Lower leg skin (tissue), 4 donors: ENCODE measurements around the gene SLC15A1. TPM values are rescaled to one million over a fixed set of nuclear protein-coding genes. Genes with fewer than 3 reads are reported as not detected.

Experiments used
- DNase-seq, 2 donors: peaks; one replicate each; pipeline ENCODE4 v3.0.0-alpha.2; 2019; ENCODE audit warnings: low spot score in 2 of 2
- H3K4me3 ChIP-seq: fragments of 200-600 bp; sonication (generic); 2 replicates; pipeline ENCODE4 v1.5.1; 2017; ENCODE audit warnings: mild to moderate bottlenecking, low read depth; ENCODE audit not compliant: poor library complexity, severe bottlenecking
- CTCF ChIP-seq, 3 donors: fragments of 450-650 bp; IDR thresholded peaks; one replicate each; pipeline ENCODE4 v1.5.1; 2016; ENCODE audit warnings: antibody characterized with exemption in 3 of 3, mild to moderate bottlenecking in 3 of 3, moderate library complexity in 2 of 3
- POLR2A ChIP-seq, 2 donors: fragments of 450-650 bp; IDR thresholded peaks; one replicate each; pipeline ENCODE4 v1.6.1; 2016 to 2017; ENCODE audit warnings: antibody characterized with exemption in 2 of 2, mild to moderate bottlenecking in 1 of 2, moderate library complexity in 1 of 2
- WGBS, 2 donors: methylation state at CpG; one replicate each; pipeline ENCODE4 v1.1.5; 2018; 5-methylcytosine and 5-hydroxymethylcytosine counted together
- intact Hi-C: fragments of 100-400 bp; cut with DNase I; formaldehyde crosslinking; loops from one replicate; pipeline ENCODE4 v1.15.0; 2023; ENCODE audit warnings: low total_unique reads
- total RNA-seq, 4 donors: library from RNA; depleted of rRNA; stranded (reverse); fragments of >200 nt; gene quantifications; one replicate each; pipeline ENCODE4 v1.1.0, GENCODE V29; 2016

Gene SLC15A1
- total RNA-seq, 4 donors from 2014 or later, result 31.0 to 70.9 (median 40.1) TPM

- intact Hi-C loops, result no loop called here
- no peak for DNase-seq
- H3K4me3 ChIP-seq, result no peak overlapping the region
- TF ChIP-seq CTCF (IDR thresholded peaks at IDR 0.05) (no peak), POLR2A (IDR thresholded peaks at IDR 0.05) (no peak)
- WGBS, 2 donors, result 39 to 40% methylated on average over 2 of the region's 2 CpGs
These were observed 28.0 kb upstream of the SLC15A1 start for GRCh38 chr13:98780451-98780850.

- intact Hi-C loops, result no loop called here
- no peak overlapping the region for H3K4me3 ChIP-seq
- DNase-seq, result no peak
- TF ChIP-seq CTCF (IDR thresholded peaks at IDR 0.05) (no peak), POLR2A (IDR thresholded peaks at IDR 0.05) (no peak)
- WGBS, 2 donors, result 81 to 85% methylated on average over 1 of the region's 1 CpG
These were observed 27.2 kb upstream of the SLC15A1 start for GRCh38 chr13:98779695-98780094.

GRCh38 chr13:98778749-98779148, 26.3 kb upstream of the SLC15A1 start:
- TF ChIP-seq POLR2A (IDR thresholded peaks at IDR 0.05), result no peak
- no peak for TF ChIP-seq CTCF (IDR thresholded peaks at IDR 0.05)
- intact Hi-C loops, result no loop called here
- no peak for DNase-seq
- WGBS, 2 donors, result 77 to 79% methylated on average over 8 of the region's 8 CpGs
- H3K4me3 ChIP-seq, result no peak overlapping the region

- intact Hi-C loops, result no loop called here
- TF ChIP-seq CTCF (IDR thresholded peaks at IDR 0.05) (no peak), POLR2A (IDR thresholded peaks at IDR 0.05) (no peak)
These were observed 24.2 kb upstream of the SLC15A1 start for GRCh38 chr13:98776644-98777043.

GRCh38 chr13:98775844-98776598, 23.5 kb upstream of the SLC15A1 start:
- 81 to 89% methylated on average over 22 of the region's 22 CpGs for whole genome bisulfite sequencing, 2 donors
- intact Hi-C loops, result no loop called here
- no peak for TF ChIP-seq POLR2A (IDR thresholded peaks at IDR 0.05)
- TF ChIP-seq CTCF (IDR thresholded peaks at IDR 0.05), result no peak
- peak in 1 of 2 donors; percentile 74 for DNase-seq
- no peak overlapping the region for H3K4me3 ChIP-seq

More at GRCh38 chr13:98776644-98777043, 24.2 kb upstream of the SLC15A1 start:
- DNase-seq, result no peak
- no peak overlapping the region for H3K4me3 ChIP-seq
- WGBS, 2 donors, result 81 to 87% methylated on average over 5 of the region's 5 CpGs

- intact Hi-C loops, result no loop called here
- WGBS, 2 donors, result 90 to 91% methylated on average over 9 to 15 of the region's 15 CpGs
- no peak overlapping the region for H3K4me3 ChIP-seq
- TF ChIP-seq POLR2A (IDR thresholded peaks at IDR 0.05) (no peak), CTCF (IDR thresholded peaks at IDR 0.05) (no peak)
- peak in 1 of 2 donors; percentile 72 for DNase-seq
These were observed 22.9 kb upstream of the SLC15A1 start for GRCh38 chr13:98775386-98775785.
